GM23338 (cell line): Measurements from ENCODE around the gene AP1S2. TPM values are rescaled to one million over a fixed set of nuclear protein-coding genes. Genes with fewer than 3 reads are reported as not detected.

Experiments used
- polyA plus RNA-seq: library from polyadenylated mRNA; unstranded; fragments of >200 nt; fragmentation: Nextera tagmentation; extraction: Ambion mirVana; gene quantifications from 2 replicates; pipeline ENCODE4 v1.2.1, GENCODE V29; 2016
- total RNA-seq: library from RNA; depleted of rRNA; stranded (reverse); fragments of >200 nt; shearing (Covaris generic); gene quantifications from 2 replicates; pipeline ENCODE4 v1.2.3, GENCODE V29; 2014; rRNA removed

Gene AP1S2
- total and polyA plus RNA-seq, 2 experiments from 2014 or later = 160 to 251 TPM

Other genes with a start within 250 kb of the AP1S2 start
- gene CLTRN, start 190.0 kb downstream of the AP1S2 start, total RNA-seq = 1.7 TPM in 2 replicates
- gene CLTRN, start 190.0 kb downstream of the AP1S2 start, polyA plus RNA-seq = 2.5 and 2.7 TPM in 2 replicates
- gene CA5B, start 116.5 kb downstream of the AP1S2 start, total RNA-seq = 4.8 and 8.0 TPM in 2 replicates
- 6.1 and 7.3 TPM in 2 replicates for gene CA5B, start 116.5 kb downstream of the AP1S2 start, polyA plus RNA-seq
- 5.2 and 7.7 TPM in 2 replicates for gene ZRSR2, start 64.3 kb downstream of the AP1S2 start, total RNA-seq
- gene ZRSR2, start 64.3 kb downstream of the AP1S2 start, polyA plus RNA-seq = 40.9 and 45.1 TPM in 2 replicates